HepG2 (cell line): ENCODE measurements around the gene PEF1.

Source experiments
- ETV5 ChIP-seq: IDR thresholded peaks from 2 replicates; pipeline ENCODE4 v1.6.1; 2018; ENCODE audit warnings: missing biosample characterization, missing genetic modification reagents, inconsistent platforms, borderline replicate concordance
- STAT5B ChIP-seq: sonication (generic); formaldehyde crosslinking; IDR thresholded peaks from 2 replicates; pipeline ENCODE4 v1.4.0; 2020; ENCODE audit warnings: missing genetic modification reagents
- TARDBP ChIP-seq: sonication (generic); formaldehyde crosslinking; IDR thresholded peaks from 2 replicates; pipeline ENCODE4 v1.8.0; 2022; ENCODE audit warnings: mild to moderate bottlenecking, missing genetic modification reagents
- XRCC5 ChIP-seq: fragments of 200-400 bp; formaldehyde crosslinking; optimal IDR thresholded peaks from 2 replicates; pipeline ENCODE3; 2017; ENCODE audit warnings: mild to moderate bottlenecking, low read length
- ZNF891 ChIP-seq: sonication (generic); formaldehyde crosslinking; IDR thresholded peaks from 2 replicates; pipeline ENCODE4 v1.5.0; 2020; ENCODE audit warnings: mild to moderate bottlenecking, missing genetic modification reagents
- TF ChIP-seq, protein P1 (sequence below): sonication (generic); formaldehyde crosslinking; IDR thresholded peaks from 2 replicates; pipeline ENCODE4 v1.5.0; 2020; ENCODE audit warnings: mild to moderate bottlenecking, missing genetic modification reagents
- TF ChIP-seq, protein P2 (sequence below): sonication (generic); formaldehyde crosslinking; IDR thresholded peaks from 2 replicates; pipeline ENCODE4 v1.5.0; 2020; ENCODE audit warnings: mild to moderate bottlenecking, missing genetic modification reagents, moderate library complexity

DNA sequence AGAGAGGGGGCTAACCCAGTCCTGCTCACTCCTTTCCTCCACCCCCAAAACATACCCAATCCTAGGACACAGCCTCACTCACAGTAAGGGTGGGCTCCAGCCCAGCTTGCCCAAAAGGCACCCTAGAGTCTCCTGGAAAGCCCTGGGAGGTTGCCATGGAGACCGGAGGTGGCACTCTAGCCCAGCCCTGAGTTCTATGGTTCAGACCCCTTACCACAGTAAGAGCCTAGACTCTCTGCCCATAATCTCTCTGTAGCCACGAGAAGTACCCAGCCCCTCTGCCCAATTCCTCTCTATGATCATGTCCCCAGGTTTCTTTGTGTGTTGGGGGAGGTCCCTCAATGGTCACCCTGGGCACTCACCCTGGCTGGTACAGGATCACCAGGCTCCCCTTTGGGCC lies 44.7 kb upstream of the PEF1 start:
- TF ChIP-seq TARDBP (no peak), ETV5 (no peak), ZNF891 (CRISPR knock-in tag) (no peak), STAT5B (CRISPR knock-in tag) (no peak), XRCC5 (no peak)
- TF ChIP-seq, protein P1, sequence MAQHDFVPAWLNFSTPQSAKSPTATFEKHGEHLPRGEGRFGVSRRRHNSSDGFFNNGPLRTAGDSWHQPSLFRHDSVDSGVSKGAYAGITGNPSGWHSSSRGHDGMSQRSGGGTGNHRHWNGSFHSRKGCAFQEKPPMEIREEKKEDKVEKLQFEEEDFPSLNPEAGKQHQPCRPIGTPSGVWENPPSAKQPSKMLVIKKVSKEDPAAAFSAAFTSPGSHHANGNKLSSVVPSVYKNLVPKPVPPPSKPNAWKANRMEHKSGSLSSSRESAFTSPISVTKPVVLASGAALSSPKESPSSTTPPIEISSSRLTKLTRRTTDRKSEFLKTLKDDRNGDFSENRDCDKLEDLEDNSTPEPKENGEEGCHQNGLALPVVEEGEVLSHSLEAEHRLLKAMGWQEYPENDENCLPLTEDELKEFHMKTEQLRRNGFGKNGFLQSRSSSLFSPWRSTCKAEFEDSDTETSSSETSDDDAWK, result no peak
- TF ChIP-seq, protein P2, sequence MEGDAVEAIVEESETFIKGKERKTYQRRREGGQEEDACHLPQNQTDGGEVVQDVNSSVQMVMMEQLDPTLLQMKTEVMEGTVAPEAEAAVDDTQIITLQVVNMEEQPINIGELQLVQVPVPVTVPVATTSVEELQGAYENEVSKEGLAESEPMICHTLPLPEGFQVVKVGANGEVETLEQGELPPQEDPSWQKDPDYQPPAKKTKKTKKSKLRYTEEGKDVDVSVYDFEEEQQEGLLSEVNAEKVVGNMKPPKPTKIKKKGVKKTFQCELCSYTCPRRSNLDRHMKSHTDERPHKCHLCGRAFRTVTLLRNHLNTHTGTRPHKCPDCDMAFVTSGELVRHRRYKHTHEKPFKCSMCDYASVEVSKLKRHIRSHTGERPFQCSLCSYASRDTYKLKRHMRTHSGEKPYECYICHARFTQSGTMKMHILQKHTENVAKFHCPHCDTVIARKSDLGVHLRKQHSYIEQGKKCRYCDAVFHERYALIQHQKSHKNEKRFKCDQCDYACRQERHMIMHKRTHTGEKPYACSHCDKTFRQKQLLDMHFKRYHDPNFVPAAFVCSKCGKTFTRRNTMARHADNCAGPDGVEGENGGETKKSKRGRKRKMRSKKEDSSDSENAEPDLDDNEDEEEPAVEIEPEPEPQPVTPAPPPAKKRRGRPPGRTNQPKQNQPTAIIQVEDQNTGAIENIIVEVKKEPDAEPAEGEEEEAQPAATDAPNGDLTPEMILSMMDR (CRISPR knock-in tag), result no peak
